Colonic mucosa (tissue), 4 donors: ENCODE results near the gene ZBTB43. TPM values are rescaled to one million over a fixed set of nuclear protein-coding genes. Genes with fewer than 3 reads are reported as not detected.
A peak's percentile ranks its signal among the peaks of the same experiment; 100 is the strongest.

Experiments used
- DNase-seq: peaks from one replicate; pipeline ENCODE4 v3.0.0-alpha.2; 2020
- H3K27ac ChIP-seq: fragments of 200-600 bp; one replicate; pipeline ENCODE4 v1.8.0; 2021
- H3K27me3 ChIP-seq: fragments of 200-600 bp; one replicate; pipeline ENCODE4 v1.8.0; 2021
- H3K36me3 ChIP-seq: fragments of 200-600 bp; one replicate; pipeline ENCODE4 v1.8.0; 2021
- H3K4me1 ChIP-seq: fragments of 200-600 bp; one replicate; pipeline ENCODE4 v1.8.0; 2021; ENCODE audit warnings: mild to moderate bottlenecking
- H3K4me3 ChIP-seq: fragments of 200-600 bp; one replicate; pipeline ENCODE4 v1.8.0; 2021
- H3K9ac ChIP-seq, 2 donors: one replicate each; pipeline ENCODE4 v1.7.0; 2013; ENCODE audit warnings: control low read depth in 2 of 2, low read depth in 2 of 2, low read length in 2 of 2
- H3K9me3 ChIP-seq: fragments of 200-600 bp; one replicate; pipeline ENCODE4 v1.8.0; 2021
- intact Hi-C: fragments of 100-400 bp; cut with DNase I; formaldehyde crosslinking; loops from one replicate; pipeline ENCODE4 v1.14.1; 2022
- total RNA-seq, 2 donors: library from RNA; stranded (reverse); fragmentation: NEBNext Ultra II Directional in 1 of 2; extraction: Animal tissue kit (Norgen Biotek cat#: 25700) in 1 of 2; gene quantifications; one replicate each; pipeline ENCODE4 v1.2.1, GENCODE V29; 2021
- TF ChIP-seq, protein P1 (sequence below): fragments of 200-600 bp; IDR thresholded peaks from one replicate; pipeline ENCODE4 v1.8.0; 2022; ENCODE audit warnings: antibody characterized with exemption, mild to moderate bottlenecking
- donor health status: healthy.
- donor health status: DM: no; HTN: no; CAD: no.
- donor health status: DM: no; HTN: no; CAD: no.

ZBTB43 gene
- total RNA-seq, 2 donors from 2014 or later, result 16.3 to 18.5 TPM

DNA sequence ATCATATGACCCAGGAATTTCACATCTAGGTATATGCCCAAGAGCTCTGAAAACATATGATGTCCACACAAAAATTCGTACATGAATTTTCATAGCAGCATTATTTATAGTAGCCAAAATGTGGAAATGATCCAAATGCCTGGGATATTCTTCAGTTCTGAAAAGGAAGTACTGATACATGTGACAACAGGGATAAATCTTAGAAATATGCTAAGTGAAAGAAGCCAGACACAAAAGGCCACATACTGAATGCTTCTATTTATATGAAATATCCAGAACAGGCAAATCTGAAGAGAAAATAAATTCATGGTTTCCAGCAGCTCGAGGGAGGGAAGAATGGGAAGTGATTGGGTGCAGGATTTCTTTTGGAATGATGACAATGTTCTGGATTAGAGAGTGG is 16.8 kb upstream of the ZBTB43 start:
- intact Hi-C loops, result no loop called here

DNA sequence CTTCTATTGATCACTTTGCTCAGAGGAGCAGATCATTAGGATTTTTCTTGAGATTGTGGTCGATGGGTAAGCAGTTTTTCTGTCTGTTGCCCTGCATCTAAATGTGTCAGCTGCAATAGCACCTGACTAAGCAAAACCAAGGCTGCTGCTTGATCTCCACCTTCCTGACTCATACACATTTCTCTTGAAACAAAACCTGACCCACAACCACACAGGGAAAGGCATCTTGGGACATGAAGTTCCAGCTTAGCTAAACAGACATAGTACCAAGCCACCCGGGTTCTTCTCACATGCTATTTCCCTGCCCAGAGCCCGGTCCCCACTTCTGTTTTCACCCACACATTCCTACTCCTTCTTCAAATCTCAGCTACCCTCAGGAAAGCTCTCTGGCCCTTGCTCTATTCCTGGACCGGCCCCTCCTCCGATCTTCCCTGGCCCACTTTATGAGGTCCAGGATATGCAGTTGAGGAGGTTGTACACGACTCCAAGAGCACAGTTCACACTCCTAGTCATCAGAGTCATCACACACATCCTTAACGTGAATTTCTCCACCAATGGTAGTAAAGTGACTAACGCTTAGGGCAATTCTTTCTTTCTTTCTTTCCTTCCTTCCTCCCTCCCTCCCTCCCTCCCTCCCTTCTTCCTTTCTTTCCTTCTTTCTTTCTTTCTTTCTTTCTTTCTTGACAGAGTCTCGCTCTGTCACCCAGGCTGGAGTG is 16.0 kb upstream of the ZBTB43 start:
- H3K27me3 ChIP-seq, result peaks cover 10% of the 10 kb centered on the region
- no peak overlapping the region for H3K9ac ChIP-seq
- H3K27ac ChIP-seq, result no peak overlapping the region
- no peaks in the 10 kb centered on the region for H3K9me3 ChIP-seq
- intact Hi-C loops, result no loop called here
- H3K4me3 ChIP-seq, result no peak overlapping the region
- TF ChIP-seq, protein P1, sequence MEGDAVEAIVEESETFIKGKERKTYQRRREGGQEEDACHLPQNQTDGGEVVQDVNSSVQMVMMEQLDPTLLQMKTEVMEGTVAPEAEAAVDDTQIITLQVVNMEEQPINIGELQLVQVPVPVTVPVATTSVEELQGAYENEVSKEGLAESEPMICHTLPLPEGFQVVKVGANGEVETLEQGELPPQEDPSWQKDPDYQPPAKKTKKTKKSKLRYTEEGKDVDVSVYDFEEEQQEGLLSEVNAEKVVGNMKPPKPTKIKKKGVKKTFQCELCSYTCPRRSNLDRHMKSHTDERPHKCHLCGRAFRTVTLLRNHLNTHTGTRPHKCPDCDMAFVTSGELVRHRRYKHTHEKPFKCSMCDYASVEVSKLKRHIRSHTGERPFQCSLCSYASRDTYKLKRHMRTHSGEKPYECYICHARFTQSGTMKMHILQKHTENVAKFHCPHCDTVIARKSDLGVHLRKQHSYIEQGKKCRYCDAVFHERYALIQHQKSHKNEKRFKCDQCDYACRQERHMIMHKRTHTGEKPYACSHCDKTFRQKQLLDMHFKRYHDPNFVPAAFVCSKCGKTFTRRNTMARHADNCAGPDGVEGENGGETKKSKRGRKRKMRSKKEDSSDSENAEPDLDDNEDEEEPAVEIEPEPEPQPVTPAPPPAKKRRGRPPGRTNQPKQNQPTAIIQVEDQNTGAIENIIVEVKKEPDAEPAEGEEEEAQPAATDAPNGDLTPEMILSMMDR, result no peak
- no peaks in the 10 kb centered on the region for H3K36me3 ChIP-seq
- no peak for DNase-seq
- no peaks in the 10 kb centered on the region for H3K4me1 ChIP-seq

More for the DNA sequence above, 16.8 kb upstream of the ZBTB43 start:
- Histone ChIP-seq H3K27ac (no peak overlapping the region), H3K9me3 (no peaks in the 10 kb centered on the region), H3K4me3 (no peak overlapping the region), H3K27me3 (peaks cover 10% of the 10 kb centered on the region), H3K4me1 (no peaks in the 10 kb centered on the region), H3K9ac (no peak overlapping the region), H3K36me3 (no peaks in the 10 kb centered on the region)
- no peak for DNase-seq
- TF ChIP-seq, protein P1, result no peak

DNA sequence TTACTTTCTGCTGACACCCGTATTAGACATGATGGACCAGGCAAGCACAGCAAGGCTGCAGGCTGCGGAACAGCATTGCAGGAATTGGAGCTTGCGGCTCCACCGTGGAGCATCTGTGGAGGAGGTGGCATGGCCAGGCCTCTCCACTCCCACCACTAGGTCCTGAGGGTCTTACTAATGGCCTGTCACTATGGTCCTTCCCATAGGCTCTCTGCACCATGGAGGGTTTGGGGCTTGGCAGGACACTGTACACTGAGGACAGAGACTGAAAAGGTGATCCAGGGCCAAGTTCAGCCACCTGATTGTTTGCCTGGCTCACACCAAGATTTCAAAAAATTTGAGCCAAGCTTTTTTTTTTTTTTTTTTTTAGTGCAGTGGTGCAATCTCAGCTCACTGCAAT is 14.3 kb upstream of the ZBTB43 start:
- Histone ChIP-seq H3K4me3 (no peak overlapping the region), H3K27me3 (peaks cover 10% of the 10 kb centered on the region), H3K27ac (no peak overlapping the region), H3K9ac (no peak overlapping the region), H3K4me1 (no peaks in the 10 kb centered on the region), H3K36me3 (no peaks in the 10 kb centered on the region), H3K9me3 (no peaks in the 10 kb centered on the region)
- DNase-seq, result no peak
- TF ChIP-seq, protein P1, result no peak
- intact Hi-C loops, result no loop called here

- Histone ChIP-seq H3K9me3 (no peaks in the 10 kb centered on the region), H3K9ac (no peak overlapping the region), H3K36me3 (no peaks in the 10 kb centered on the region), H3K27me3 (peaks cover 10% of the 10 kb centered on the region), H3K4me1 (no peaks in the 10 kb centered on the region), H3K27ac (no peak overlapping the region), H3K4me3 (no peak overlapping the region)
- intact Hi-C loops, result no loop called here
- TF ChIP-seq, protein P1, result no peak
- DNase-seq, result peak; percentile 4
Measured at GRCh38 chr9:126791406-126792230, 13.2 kb upstream of the ZBTB43 start.

- Histone ChIP-seq H3K4me3 (no peak overlapping the region), H3K9me3 (no peaks in the 10 kb centered on the region), H3K4me1 (no peaks in the 10 kb centered on the region), H3K36me3 (no peaks in the 10 kb centered on the region), H3K9ac (no peak overlapping the region), H3K27me3 (peaks cover 10% of the 10 kb centered on the region), H3K27ac (no peak overlapping the region)
- TF ChIP-seq, protein P1, result no peak
- DNase-seq, result no peak
- intact Hi-C loops, result no loop called here
Measured at GRCh38 chr9:126793686-126794417, 11.0 kb upstream of the ZBTB43 start.
